UCSD-AML1 (cell line): ENCODE data around the gene FAM3A.

Source experiments
- DNase-seq: peaks from one replicate; lab custom pipeline; 2025; ENCODE audit not compliant: unreplicated experiment; lab: John Stamatoyannopoulos, UW

Gene FAM3A

GRCh38 chrX:154534526-154535322, 18.7 kb upstream of the FAM3A start:
- DNase-seq: peak; percentile 89

GRCh38 chrX:154532690-154533089, 16.7 kb upstream of the FAM3A start:
- DNase-seq: no peak

- DNase-seq: no peak
Measured at GRCh38 chrX:154531626-154532025, 15.6 kb upstream of the FAM3A start.

DNA sequence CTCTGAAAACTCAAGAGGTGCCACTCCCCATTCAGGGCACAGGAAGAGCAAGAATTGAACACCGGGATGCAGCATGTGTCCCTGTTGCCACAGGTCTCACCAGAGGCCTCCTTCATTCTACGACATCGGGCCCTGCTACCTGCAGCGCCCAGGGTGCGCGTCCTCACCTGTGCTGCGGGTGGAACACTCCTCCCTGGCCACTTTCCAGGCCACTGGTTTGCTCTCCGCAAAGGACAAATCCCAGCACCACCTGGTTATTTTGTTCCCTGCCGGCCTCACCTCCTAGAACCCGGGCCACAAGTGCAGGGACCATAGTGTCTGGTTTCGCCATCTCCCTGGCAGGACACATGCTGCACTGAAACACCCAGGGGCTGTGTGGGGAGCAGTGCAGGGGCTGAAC, 14.3 kb upstream of the FAM3A start:
- no peak for DNase-seq

DNA sequence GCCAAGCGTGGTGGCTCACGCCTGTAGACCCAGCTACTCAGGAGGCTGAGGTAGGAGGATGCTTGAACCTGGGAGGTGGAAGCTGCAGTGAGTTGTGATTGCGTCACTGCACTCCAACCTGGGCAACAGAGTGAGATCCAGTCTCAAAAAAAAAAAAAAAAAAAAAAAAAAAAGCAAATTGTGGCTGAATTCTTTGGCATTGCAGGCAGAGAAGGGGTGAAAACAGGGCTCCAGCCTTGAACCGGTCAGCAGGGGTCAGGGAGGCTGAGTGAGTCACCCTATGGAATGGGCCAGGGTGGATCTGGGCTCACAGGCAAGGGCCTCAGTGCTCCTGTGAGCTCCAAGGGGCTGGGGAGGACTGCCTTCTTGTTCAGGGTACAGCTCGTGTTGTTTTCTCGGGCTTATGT, 13.2 kb upstream of the FAM3A start:
- no peak for DNase-seq

DNA sequence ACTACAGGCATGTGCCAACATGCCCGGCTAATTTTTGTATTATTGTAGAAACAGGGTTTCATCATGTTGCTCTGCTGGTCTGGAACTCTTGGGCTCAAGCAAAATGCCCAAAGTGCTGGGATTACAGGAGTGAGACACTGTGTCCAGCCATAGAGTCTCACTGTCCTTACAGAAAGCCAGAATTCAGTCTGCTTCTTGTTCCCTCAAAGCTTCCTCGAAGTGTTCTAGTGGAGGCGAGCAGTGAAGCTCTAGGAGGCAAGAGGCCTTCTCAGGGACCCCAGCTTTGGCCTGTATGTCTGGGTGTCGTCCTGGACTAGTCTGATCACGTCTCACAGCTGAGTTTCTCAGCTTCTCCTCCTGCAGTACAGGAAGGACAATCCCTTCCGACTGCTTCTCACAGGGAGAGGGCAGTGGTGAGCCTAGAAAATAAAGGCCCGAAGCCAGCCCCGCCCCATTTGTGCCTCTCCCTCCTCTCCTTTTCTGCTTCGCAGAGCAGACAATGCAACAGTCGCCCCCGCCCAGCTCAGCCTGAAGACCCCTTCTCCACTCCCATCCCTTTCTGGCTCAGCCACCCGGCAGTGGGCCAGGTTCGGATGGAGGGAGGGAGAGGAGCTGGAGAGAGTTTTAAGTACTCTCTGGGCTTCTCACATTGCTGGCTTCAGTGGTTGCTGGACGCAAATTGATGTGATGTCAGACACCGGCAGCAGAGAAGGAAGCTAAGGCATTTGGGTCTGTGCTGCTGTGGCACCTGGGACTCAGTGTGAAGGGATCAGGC, 11.1 kb upstream of the FAM3A start:
- peak; percentile 68 for DNase-seq

GRCh38 chrX:154525606-154526490, 9.8 kb upstream of the FAM3A start:
- no peak for DNase-seq

DNA sequence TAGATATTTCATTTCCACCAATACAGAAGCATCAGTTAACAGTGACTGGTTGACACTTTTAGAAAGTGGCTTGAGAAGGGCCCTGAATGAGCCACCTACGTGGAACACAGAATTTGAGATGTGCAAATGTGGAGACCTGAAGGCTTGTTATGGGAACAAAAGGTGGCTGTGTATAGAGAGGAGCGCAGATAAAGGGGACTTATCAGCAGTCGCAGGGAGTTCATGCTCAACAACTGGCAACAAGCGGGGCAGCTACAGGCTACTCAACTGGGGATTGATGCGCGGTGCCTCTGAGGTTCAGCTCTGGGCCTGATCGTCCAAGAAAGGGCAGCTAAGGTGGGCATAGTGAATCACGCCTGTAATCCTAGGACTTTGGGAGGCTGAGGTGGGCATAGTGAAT, 3.4 kb upstream of the FAM3A start:
- DNase-seq: no peak

GRCh38 chrX:154517101-154517781, 1.2 kb upstream of the FAM3A start:
- no peak for DNase-seq

DNA sequence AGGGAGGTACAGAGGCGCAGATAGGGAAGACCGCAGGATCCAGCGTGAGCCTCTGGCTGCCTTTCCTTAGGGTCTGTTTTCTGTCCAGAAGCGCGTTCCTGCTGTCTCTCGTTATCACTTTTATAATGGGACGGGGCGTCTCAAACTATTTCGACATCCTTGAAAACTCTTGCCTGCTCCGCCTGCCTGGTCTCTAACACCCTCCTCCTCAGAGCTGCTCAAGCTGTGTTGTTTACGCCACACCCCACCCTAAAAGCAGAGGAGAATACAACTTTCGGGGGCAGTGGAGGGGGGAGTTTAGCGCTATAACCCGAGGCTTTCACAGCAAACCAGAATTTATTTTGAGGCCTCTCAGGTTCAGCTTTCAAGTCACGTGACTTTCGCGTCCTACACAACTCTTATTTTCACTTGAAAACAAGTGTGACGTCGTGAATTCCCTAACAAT, 646 bp upstream of the FAM3A start:
- no peak for DNase-seq

DNA sequence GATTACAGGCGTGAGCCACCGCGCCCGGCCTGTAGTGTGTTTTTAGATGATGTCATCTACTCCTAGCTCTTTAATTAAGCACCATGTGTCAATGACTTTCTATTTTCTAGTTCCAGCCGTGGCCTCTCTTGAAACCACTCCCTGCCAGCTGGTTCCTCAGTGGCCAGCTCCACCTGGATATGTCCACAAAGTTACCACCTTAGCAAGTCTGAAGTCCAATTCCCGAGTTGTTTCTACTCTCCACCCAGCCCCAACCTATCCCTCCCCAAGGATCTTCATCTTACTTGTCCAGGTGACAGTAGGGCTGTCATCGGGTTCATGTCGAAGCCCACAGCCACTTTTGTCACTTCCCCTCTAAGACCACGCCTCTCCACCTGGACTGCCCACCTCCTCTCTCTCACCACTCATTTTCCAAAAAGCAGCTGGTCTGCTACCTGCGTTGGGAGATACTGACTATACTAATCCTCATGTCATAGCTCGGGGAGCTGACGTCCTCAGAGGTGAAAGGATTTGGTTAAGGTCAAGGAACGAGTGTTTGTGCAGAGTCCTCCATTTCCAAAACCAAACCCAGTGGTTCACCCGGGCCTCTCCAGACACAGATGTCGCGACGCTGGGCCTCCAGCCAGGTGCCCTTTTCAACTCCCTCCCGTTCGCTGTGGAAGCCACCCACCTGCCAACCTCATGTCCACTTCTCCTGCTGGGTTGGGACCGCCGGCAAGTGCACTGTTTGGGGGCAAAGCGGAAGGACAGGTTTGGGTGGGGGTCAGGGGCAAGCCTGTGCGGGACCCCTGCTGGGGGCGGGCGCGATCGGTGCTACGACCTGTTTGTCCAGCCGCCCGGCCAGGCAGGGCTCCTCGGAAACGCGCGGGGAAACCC, 704 bp downstream of the FAM3A start:
- DNase-seq: no peak

- no peak for DNase-seq
Measured at GRCh38 chrX:154513716-154514115, 2.3 kb downstream of the FAM3A start.

DNA sequence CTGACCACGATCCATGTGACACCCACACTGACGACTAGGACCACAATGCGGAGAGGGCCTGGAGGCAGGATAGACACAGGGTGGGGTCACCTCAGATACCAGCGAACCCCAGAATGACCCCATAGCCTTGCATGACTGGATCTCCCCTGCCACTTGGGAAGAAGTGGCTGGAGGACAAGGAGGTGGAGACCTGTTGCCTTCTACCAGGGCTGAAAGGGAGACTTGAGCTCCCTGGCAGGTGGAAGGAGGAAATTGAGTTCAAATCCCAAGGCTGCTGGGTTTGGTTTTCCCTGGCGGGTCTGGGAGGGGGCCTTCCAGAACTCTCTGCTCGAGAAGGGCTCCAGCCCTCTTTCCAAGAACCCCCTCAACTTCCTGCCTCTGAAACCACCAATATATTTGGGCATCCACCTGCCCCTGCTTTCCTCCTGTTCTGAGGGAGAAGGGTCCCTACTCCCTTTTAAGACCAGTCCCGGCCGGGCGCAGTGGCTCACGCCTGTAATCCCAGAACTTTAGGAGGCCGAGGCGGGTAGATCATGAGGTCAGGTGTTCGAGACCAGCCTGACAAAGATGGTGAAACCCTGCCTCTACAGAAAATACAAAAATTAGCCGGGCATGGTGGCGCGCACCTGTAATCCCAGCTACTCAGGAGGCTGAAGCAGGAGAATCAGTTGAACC, 3.0 kb downstream of the FAM3A start:
- no peak for DNase-seq

DNA sequence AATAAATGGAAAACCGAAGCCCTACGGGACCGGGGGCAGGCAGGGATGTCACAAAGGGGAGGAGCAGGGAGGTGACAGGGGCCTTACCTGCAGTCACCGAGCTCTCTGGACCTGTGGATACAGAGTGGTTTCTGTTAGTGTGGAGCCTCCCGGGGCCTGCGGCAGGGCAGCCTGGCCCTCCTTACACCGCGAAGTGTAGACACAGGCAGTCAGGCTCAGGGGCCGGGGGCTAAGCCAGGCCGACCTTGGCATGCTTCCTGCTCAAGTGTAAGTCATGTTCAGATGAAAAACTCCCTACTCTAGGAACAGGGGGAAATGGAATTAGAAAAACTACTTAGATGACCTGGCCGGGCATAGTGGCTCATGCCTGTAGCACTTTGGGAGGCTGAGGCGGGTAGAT, 4.3 kb downstream of the FAM3A start:
- DNase-seq: no peak

DNA sequence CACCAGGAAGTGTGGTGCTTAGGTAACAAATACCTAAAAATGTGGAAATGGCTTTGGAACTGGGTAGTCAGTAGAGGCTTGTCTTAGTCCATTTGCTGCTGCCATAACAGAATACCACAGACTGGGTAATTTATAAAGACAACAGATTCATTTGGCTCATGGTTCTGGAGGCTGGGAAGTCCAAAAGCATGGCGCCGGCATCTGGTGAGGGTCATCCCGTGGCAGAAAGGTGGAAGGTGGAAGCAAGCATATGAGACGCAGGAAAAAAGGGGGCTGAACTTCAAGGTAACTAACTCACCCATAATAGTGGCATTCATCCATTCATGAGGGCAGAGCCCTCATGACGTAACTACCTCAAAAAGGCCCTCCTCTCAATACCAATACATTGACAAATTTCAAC, 6.6 kb downstream of the FAM3A start:
- DNase-seq: no peak

- no peak for DNase-seq
Measured at GRCh38 chrX:154508384-154508745, 7.7 kb downstream of the FAM3A start.

GRCh38 chrX:154507673-154508383, 8.2 kb downstream of the FAM3A start:
- DNase-seq: no peak

- no peak for DNase-seq
Measured at GRCh38 chrX:154506483-154507332, 9.3 kb downstream of the FAM3A start.
